ENCODE results near the gene SCNN1G. TPM values are rescaled to one million over a fixed set of nuclear protein-coding genes. Genes with fewer than 3 reads are reported as not detected.
A peak's percentile ranks its signal among the peaks of the same experiment; 100 is the strongest.

Gene SCNN1G
- total RNA-seq, 1 donor from 2014 or later = not detected

GRCh38 chr16:23160574-23160973 is 22.0 kb upstream of the SCNN1G start:
- H3K36me3 Mint-ChIP-seq (ENCODE audit: low read depth) = no peaks in the 10 kb centered on the region
- peaks cover 7% of the 10 kb centered on the region for H3K4me1 Mint-ChIP-seq
- intact Hi-C loops (cut with micrococcal nuclease) = no loop called here
- no peak overlapping the region for H3K4me3 Mint-ChIP-seq
- no peak overlapping the region for H3K27ac Mint-ChIP-seq
- peaks cover 27% of the 10 kb centered on the region for H3K27me3 Mint-ChIP-seq
- DNase-seq = no peak
- H3K9me3 Mint-ChIP-seq = no peaks in the 10 kb centered on the region

GRCh38 chr16:23163921-23164320 is 18.6 kb upstream of the SCNN1G start:
- H3K4me3 Mint-ChIP-seq = no peak overlapping the region
- no peak overlapping the region for H3K27ac Mint-ChIP-seq
- intact Hi-C loops (cut with micrococcal nuclease) = no loop called here
- H3K36me3 Mint-ChIP-seq (ENCODE audit: low read depth) = no peaks in the 10 kb centered on the region
- H3K9me3 Mint-ChIP-seq = no peaks in the 10 kb centered on the region
- no peaks in the 10 kb centered on the region for H3K4me1 Mint-ChIP-seq
- no peak for DNase-seq
- peaks cover 40% of the 10 kb centered on the region for H3K27me3 Mint-ChIP-seq

- H3K9me3 Mint-ChIP-seq = no peaks in the 10 kb centered on the region
- H3K27me3 Mint-ChIP-seq = peaks cover 43% of the 10 kb centered on the region
- no peak overlapping the region for H3K4me3 Mint-ChIP-seq
- no peak overlapping the region for H3K27ac Mint-ChIP-seq
- intact Hi-C loops (cut with micrococcal nuclease) = no loop called here
- H3K4me1 Mint-ChIP-seq = no peaks in the 10 kb centered on the region
- H3K36me3 Mint-ChIP-seq (ENCODE audit: low read depth) = no peaks in the 10 kb centered on the region
- no peak for DNase-seq
Measured at GRCh38 chr16:23164736-23165135, 17.8 kb upstream of the SCNN1G start.

- intact Hi-C loops (cut with micrococcal nuclease) = no loop called here
- no peaks in the 10 kb centered on the region for H3K4me1 Mint-ChIP-seq
- no peak for DNase-seq
- no peaks in the 10 kb centered on the region for H3K9me3 Mint-ChIP-seq
- H3K27ac Mint-ChIP-seq = no peak overlapping the region
- no peaks in the 10 kb centered on the region for H3K36me3 Mint-ChIP-seq (ENCODE audit: low read depth)
- peaks cover 26% of the 10 kb centered on the region for H3K27me3 Mint-ChIP-seq
- no peak overlapping the region for H3K4me3 Mint-ChIP-seq
Measured at GRCh38 chr16:23172583-23172982, 10.0 kb upstream of the SCNN1G start.

- Mint-ChIP-seq H3K36me3 (ENCODE audit: low read depth) (no peaks in the 10 kb centered on the region), H3K4me1 (no peaks in the 10 kb centered on the region), H3K9me3 (no peaks in the 10 kb centered on the region), H3K27me3 (peaks cover 22% of the 10 kb centered on the region), H3K4me3 (no peak overlapping the region), H3K27ac (no peak overlapping the region)
- no peak for DNase-seq
- intact Hi-C loops (cut with micrococcal nuclease) = no loop called here
Measured at GRCh38 chr16:23172994-23173393, 9.6 kb upstream of the SCNN1G start.

- H3K4me3 Mint-ChIP-seq = no peak overlapping the region
- no peak for DNase-seq
- peaks cover 19% of the 10 kb centered on the region for H3K27me3 Mint-ChIP-seq
- H3K36me3 Mint-ChIP-seq (ENCODE audit: low read depth) = no peaks in the 10 kb centered on the region
- H3K27ac Mint-ChIP-seq = no peak overlapping the region
- H3K4me1 Mint-ChIP-seq = no peaks in the 10 kb centered on the region
- intact Hi-C loops (cut with micrococcal nuclease) = no loop called here
- no peaks in the 10 kb centered on the region for H3K9me3 Mint-ChIP-seq
Measured at GRCh38 chr16:23174622-23175021, 7.9 kb upstream of the SCNN1G start.

GRCh38 chr16:23175651-23176050 is 6.9 kb upstream of the SCNN1G start:
- H3K9me3 Mint-ChIP-seq = no peaks in the 10 kb centered on the region
- peaks cover 20% of the 10 kb centered on the region for H3K27me3 Mint-ChIP-seq
- no peaks in the 10 kb centered on the region for H3K4me1 Mint-ChIP-seq
- H3K36me3 Mint-ChIP-seq (ENCODE audit: low read depth) = no peaks in the 10 kb centered on the region
- intact Hi-C loops (cut with micrococcal nuclease) = no loop called here
- no peak for DNase-seq
- H3K27ac Mint-ChIP-seq = no peak overlapping the region
- no peak overlapping the region for H3K4me3 Mint-ChIP-seq

GRCh38 chr16:23181506-23181905 is 1.0 kb upstream of the SCNN1G start:
- Mint-ChIP-seq H3K4me3 (no peak overlapping the region), H3K9me3 (no peaks in the 10 kb centered on the region), H3K27me3 (peaks cover 49% of the 10 kb centered on the region), H3K36me3 (ENCODE audit: low read depth) (no peaks in the 10 kb centered on the region), H3K27ac (no peak overlapping the region), H3K4me1 (peaks cover 4% of the 10 kb centered on the region)
- DNase-seq = no peak
- intact Hi-C loops (cut with micrococcal nuclease) = no loop called here

- Mint-ChIP-seq H3K36me3 (ENCODE audit: low read depth) (no peaks in the 10 kb centered on the region), H3K27ac (no peak overlapping the region), H3K27me3 (peaks cover 51% of the 10 kb centered on the region), H3K9me3 (no peaks in the 10 kb centered on the region), H3K4me1 (peaks cover 4% of the 10 kb centered on the region), H3K4me3 (peak overlapping the region; percentile 50)
- intact Hi-C loops (cut with micrococcal nuclease) = loop anchor here (1.0 kb wide), 1 partner anchor 253 kb away; no protein-coding TSS in a partner anchor
- peak; percentile 92 for DNase-seq
Measured at GRCh38 chr16:23182206-23182678, 303 bp upstream of the SCNN1G start.

GRCh38 chr16:23183543-23183862 is 958 bp downstream of the SCNN1G start:
- peaks cover 4% of the 10 kb centered on the region for H3K4me1 Mint-ChIP-seq
- no peak overlapping the region for H3K27ac Mint-ChIP-seq
- DNase-seq = no peak
- no peaks in the 10 kb centered on the region for H3K9me3 Mint-ChIP-seq
- H3K27me3 Mint-ChIP-seq = peaks cover 53% of the 10 kb centered on the region
- H3K4me3 Mint-ChIP-seq = no peak overlapping the region
- intact Hi-C loops (cut with micrococcal nuclease) = no loop called here
- H3K36me3 Mint-ChIP-seq (ENCODE audit: low read depth) = no peaks in the 10 kb centered on the region

- Mint-ChIP-seq H3K4me3 (no peak overlapping the region), H3K27me3 (peaks cover 49% of the 10 kb centered on the region), H3K4me1 (peaks cover 4% of the 10 kb centered on the region), H3K36me3 (ENCODE audit: low read depth) (no peaks in the 10 kb centered on the region), H3K27ac (no peak overlapping the region), H3K9me3 (no peaks in the 10 kb centered on the region)
- intact Hi-C loops (cut with micrococcal nuclease) = no loop called here
- DNase-seq = no peak
Measured at GRCh38 chr16:23185656-23186055, 3.1 kb downstream of the SCNN1G start.

GRCh38 chr16:23186171-23186570 is 3.6 kb downstream of the SCNN1G start:
- Mint-ChIP-seq H3K4me3 (no peak overlapping the region), H3K4me1 (peaks cover 4% of the 10 kb centered on the region), H3K27me3 (peaks cover 45% of the 10 kb centered on the region), H3K36me3 (ENCODE audit: low read depth) (no peaks in the 10 kb centered on the region), H3K27ac (no peak overlapping the region), H3K9me3 (no peaks in the 10 kb centered on the region)
- no peak for DNase-seq
- intact Hi-C loops (cut with micrococcal nuclease) = no loop called here

GRCh38 chr16:23187341-23187740 is 4.8 kb downstream of the SCNN1G start:
- Mint-ChIP-seq H3K4me1 (no peaks in the 10 kb centered on the region), H3K27ac (no peak overlapping the region), H3K9me3 (no peaks in the 10 kb centered on the region), H3K36me3 (ENCODE audit: low read depth) (no peaks in the 10 kb centered on the region), H3K27me3 (peaks cover 36% of the 10 kb centered on the region), H3K4me3 (no peak overlapping the region)
- DNase-seq = no peak
- intact Hi-C loops (cut with micrococcal nuclease) = no loop called here

GRCh38 chr16:23188911-23189310 is 6.4 kb downstream of the SCNN1G start:
- H3K36me3 Mint-ChIP-seq (ENCODE audit: low read depth) = no peaks in the 10 kb centered on the region
- intact Hi-C loops (cut with micrococcal nuclease) = no loop called here
- H3K4me3 Mint-ChIP-seq = no peak overlapping the region
- no peaks in the 10 kb centered on the region for H3K4me1 Mint-ChIP-seq
- peaks cover 29% of the 10 kb centered on the region for H3K27me3 Mint-ChIP-seq
- no peaks in the 10 kb centered on the region for H3K9me3 Mint-ChIP-seq
- no peak for DNase-seq
- no peak overlapping the region for H3K27ac Mint-ChIP-seq

GRCh38 chr16:23194497-23195221 is 12.1 kb downstream of the SCNN1G start:
- intact Hi-C loops (cut with micrococcal nuclease) = no loop called here
- no peaks in the 10 kb centered on the region for H3K36me3 Mint-ChIP-seq (ENCODE audit: low read depth)
- no peaks in the 10 kb centered on the region for H3K4me1 Mint-ChIP-seq
- DNase-seq = no peak
- H3K27ac Mint-ChIP-seq = no peak overlapping the region
- H3K4me3 Mint-ChIP-seq = no peak overlapping the region
- no peaks in the 10 kb centered on the region for H3K9me3 Mint-ChIP-seq
- H3K27me3 Mint-ChIP-seq = peaks cover 8% of the 10 kb centered on the region

Measured in activated CD4-positive, alpha-beta T cell treated with anti-CD3 and anti-CD28 coated beads, Interleukin-2, amount 10 ng/mL, durations not matched to agents 24 days and 14 days (primary cell).